CMK (cell line): ENCODE measurements around the gene RET.

Source experiments
- DNase-seq: peaks from one replicate; pipeline ENCODE4 v3.0.0-alpha.2; 2010; ENCODE audit warnings: low read depth

Gene RET

DNA sequence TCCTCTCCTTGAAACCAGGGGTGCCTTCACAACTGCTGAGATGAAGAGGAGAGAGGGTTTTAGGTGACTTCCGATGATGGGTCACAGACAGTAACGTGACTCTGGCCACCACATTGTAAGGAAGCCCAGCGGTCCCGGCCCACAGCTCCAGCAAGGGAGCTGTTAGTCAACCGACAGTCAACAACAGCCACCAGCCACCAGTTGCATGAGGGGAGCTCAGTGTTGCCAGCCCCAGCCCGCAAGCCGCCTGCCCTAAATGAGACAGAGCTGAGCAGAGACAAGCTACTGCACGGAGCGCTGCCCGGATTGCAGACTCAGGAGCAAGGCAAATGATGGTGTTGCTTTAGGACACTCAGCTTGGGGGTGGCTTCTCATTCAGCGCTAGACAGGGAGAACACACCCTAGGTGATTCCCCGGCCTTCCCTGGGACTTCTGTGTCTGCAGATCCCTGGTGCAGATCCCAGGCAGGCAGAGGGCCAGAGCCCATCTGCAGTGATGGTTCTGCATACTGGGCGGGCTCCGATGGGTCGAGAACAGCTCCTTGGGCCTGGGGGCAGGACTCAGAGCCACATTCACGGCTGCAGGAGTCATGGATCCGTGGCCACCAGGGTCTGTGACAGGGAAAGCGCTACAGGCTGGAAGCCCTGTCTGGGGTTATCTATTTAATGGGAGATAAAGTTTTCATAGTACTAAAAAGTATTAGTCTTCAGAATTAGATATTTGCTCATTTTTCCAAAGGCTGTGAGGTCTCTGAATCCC is 14.3 kb upstream of the RET start:
- DNase-seq: no peak

DNA sequence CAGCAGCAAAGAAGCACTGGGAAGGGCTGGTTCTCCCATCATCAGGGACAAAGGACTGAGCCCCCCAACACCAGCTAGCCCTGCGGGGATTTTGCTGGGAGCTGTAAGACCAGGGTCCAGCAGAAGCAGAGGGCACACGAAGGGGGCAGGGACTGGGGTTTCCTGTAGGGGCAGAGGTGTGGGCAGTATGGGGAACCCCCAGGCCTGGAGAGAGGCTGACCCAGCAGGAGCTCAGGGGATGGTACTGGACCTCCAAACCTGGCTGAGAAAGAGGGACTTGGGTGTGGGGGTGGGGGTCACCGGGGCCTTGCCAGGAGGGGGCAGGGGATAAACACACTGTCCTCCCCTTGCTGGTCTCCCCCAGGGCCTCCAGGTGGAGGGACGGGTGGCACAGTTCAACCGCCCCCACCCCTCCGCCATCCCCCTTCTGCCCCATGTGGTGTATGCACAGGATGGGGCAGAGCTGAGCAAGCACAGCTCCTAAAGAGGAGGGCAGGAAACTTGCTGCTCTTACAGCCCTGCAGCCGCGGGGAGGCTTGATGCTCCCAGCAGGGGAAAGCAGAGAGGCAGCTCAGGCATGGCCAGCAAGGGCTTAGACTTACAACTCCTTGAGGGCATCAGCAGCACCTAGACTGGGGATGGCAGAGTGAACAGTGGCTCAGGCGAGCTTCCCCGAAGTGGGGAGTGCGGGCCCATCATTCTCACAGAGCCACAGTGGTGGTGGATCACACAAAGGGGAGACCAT is 12.4 kb upstream of the RET start:
- no peak for DNase-seq

DNA sequence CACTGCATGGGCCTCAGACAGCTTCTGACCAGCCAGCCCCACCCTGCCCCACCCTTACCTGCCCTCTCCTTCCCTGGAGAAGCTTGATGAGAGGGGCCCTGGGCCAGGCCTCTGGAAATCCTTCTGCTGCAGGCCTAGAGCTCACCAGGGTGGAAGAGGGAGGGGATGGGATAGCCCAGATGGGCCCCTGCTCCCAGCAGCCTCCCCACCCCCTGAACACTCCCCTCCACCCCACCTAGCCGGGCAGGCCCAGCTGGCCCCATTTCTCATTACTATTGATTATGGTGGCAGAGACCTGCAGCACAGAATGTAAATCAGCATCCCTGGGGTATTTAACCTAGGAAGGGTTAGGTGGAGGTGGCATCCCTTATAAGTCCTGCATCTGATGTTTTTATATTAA is 11.6 kb upstream of the RET start:
- no peak for DNase-seq

DNA sequence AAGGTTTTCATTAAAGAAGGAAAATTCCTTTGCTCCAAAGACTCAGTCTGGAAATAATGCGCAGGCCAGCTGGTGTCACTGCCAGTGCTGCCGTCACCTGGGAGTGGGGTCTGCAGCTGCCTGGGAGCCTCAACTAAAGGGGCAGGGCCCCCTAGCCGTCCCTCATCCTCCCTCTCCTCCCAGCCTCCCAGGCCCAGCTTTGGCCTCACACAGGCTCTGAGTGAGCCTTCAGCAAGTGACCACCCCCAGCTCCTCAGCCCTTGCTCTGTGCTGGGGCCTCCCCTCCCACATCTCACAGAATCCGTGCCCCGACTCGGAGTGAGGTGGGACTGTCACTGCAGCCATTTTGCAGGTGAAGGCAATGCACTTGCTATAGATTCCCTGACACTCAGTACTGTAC is 11.1 kb upstream of the RET start:
- DNase-seq: no peak

DNA sequence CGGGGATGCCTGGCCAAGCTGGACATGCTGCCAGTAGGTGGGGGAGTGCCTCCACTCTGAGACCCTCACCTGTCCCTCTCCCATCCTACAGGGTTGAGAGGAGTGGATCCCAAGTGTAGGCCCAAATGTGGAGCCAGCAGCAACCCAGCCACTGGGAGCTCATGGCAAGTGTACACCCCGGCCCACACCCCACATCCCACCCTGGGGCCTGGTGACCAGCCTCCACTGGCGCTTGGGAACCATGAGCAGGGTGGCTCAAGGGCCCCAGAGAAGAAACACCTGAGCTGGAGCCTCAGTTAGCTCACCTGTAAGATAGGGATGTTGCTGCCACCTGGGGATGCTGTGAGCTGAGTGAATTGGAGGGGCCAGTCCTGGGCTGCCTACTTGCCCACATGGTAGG is 10.4 kb upstream of the RET start:
- no peak for DNase-seq

DNA sequence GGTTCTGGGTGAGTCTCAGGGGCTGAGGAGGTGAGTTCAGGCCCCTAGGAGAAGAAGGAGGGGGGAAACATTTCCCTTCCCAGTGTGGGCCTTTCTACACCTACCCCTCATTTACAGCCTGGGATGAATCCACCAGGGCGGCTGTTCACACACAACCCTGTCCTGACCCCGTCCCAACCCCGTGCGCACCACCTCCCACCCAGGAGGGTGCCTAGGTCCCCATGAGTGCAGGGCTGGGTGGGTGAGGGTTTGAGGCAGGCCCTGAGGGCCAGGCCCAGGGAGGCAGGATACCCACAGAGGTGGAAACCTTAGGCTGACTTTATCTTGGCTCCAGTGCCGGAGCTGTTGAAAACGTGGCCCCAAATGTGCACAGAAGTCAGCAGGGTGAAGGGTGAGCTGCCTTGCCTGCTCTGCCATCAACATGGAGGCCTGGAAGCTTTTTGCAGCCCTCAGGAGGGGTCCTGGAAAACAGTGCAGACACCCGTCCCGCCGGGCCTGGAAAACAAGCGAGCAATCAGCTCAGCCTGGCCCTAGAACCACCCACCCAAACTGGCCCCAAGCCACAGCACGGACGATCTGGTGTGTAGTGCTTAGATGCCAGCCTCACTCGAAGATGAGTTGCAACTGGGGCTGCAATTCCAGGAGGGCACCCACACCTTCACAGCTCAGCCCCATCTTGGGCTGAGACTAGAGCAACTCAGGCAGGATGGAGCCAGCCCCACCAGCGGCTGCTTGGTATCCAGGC is 9.3 kb upstream of the RET start:
- no peak for DNase-seq

DNA sequence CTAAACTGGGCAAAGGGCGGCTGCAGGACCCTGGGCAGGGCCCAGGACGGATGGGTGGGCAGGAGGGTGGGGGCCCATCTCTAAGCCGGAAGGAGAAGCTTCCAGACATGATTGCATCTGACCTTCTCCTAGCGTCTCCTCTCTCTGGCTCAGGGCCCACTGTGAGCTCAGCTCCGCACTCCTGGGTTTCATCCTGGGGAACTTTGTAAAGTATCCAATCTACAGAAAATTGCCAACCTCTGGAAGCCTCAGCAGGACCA is 8.8 kb upstream of the RET start:
- no peak for DNase-seq

DNA sequence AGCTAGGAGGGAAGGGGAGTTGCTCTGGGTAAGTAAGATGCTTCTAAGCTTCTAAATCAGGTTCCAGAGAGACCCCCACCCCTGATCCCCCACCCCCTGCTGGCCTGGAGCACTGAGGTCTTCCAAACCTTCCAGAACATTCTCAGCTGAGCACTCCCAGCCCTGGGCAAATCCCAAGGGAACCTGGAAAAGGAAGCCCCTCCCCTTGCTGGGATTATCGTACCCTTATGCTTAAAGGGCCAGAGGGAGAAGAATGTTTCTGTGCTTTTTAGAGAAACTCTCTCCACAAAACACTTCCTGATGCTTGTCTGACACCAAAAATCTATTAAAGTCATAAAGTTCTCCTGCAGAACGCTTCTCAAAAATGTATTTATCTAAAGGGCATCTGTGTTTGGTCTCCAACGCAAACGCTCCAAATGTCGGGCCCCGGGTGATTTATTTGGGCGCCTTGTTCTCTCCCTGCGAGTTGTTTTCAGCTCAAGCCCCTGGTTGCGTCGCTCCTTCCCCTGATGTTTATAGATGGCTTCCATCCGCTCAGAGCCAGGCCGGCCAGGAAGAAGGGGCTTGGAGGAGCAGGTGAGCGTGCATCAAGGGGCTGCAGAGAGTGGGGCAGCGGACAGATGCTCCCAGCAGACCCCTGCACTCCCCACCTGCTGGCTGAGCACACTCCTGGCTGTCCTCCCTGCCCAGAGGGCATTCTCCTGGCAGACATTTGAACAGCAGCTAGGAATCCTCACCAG is 8.2 kb upstream of the RET start:
- DNase-seq: no peak

DNA sequence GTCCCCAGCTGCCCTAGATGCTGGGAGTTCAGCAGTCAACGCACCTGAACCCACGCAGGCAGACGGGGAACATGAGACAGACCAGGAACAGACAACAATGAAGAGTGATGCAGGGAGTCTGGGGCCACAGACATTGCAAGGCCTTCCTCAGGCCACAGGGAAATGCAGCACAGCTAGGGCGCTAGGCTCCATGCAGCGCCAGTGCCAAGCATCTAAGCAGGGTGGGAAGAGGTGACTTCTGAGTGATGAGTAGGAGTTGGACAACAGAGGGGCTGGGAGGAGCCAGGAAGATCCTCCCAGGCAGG is 7.7 kb upstream of the RET start:
- DNase-seq: no peak

DNA sequence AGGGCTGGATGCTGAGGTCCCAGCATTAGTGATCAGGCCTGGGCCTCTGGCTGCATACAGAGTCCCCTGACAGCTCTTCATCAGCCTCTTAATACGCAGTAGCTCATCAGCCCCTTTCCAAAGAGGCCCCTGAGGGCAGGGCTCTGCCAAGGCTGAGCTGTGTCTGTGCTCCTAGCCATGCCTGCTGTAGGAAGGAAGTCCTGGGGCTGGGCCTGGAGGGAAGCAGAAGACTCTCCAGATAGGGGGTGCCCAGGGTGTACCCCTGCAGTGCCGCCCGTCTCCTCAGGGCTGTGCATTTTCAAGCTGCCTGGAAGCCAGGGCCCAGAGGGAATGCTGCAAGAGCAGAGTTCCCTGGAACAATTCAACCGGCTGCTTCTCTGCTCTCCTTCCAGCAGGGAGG is 7.3 kb upstream of the RET start:
- DNase-seq: no peak

DNA sequence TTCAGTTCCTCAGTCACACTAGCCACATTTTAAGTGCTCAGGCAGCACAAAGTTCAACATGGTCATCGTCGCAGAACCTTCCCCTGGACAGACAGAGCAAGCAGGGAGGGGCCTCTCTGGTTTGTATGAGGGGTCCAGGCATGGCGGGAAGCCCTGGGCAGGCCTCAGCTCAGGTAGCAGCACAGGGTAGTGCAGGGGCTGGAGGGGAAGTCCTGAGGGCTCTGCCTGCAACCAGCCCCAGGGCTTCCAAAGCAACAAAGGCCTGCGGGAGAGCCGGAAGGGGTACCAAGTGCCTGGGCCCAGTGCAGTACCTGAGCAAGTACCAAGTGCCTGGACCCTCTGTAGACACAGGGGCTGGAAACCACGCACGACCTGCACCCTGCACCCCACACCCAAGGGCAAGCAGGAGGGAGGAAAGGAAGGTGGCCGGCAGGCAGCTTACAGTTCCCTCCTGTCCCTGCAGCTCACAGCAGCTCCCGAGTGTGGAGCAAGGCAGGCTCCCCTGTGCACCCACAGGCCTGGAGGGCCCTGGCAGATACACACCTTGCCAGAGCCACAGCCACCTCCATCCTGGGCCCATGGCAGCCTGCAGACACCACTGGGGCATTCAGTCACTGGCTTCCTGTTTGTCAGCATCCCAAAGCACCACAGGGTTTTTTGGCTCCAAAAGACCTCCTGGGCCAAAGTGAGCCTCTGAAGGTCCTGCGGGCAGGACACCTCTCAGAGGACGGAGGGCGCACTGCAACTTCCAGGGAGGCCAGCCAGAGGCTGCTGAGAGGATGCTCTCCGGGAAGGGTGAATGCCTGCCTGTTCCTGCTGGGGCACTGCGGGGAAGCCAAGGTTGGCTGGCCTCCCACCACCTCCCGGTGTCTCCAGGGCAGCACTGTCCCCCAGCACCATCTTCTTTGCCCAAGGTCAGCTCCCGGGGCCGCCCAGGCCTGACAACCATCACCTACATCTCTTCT is 6.5 kb upstream of the RET start:
- no peak for DNase-seq

DNA sequence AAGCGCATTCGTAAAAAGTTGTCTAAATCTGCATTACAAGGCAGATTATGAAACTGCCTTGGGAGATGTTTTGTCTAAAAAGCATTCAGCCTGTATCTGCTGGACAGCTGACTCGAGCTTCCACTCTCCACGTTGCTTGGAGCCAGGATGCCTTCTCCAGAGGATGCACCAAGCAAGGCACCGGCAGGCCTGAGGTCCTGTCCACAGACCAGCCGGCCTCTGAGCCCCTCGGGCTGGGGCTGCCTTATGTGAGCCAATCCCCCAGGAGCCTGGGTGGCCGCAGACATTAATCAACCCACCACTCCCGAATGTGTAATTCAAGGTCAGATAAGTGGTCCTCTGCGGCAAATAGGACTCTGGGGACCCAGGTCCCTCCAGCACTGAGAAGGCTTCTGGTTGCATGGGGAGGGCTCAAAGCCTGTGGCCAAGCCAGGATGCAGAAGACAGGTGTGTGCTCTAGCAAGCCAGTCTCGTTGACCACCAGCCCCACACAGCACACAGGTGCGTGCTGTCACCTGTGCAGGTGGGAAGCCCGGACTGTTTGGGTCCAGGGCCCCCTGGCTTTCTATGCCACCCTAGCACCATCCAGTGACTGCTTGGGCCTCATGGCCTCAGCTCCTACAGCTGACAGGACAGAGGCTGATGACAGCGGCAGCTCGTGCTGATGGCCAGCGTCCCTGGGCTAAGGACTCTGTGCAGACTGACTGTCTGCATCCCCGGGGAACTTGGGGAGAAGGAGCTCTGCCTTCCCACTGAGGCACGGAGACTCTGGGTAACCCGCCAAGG is 4.8 kb upstream of the RET start:
- DNase-seq: no peak

DNA sequence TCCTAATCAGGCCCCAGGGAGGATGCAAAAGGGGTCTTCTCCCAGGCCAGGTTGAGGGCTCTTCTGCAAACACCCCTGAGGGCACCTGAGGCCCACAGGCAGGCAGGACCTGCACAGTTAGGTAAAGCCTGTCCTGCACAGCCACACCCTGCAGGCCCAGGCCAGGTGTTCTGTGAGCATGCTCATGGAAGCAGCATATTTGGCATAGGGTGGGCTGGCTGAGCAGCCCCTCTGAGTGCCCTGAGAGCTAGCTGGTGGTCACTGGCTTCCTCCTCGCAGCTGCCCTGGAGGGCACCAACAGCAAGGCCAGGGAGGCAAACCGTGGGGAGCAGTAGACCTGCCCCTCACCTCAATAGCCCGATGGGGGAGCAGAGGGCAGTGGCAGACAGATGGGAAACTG is 3.7 kb upstream of the RET start:
- no peak for DNase-seq

DNA sequence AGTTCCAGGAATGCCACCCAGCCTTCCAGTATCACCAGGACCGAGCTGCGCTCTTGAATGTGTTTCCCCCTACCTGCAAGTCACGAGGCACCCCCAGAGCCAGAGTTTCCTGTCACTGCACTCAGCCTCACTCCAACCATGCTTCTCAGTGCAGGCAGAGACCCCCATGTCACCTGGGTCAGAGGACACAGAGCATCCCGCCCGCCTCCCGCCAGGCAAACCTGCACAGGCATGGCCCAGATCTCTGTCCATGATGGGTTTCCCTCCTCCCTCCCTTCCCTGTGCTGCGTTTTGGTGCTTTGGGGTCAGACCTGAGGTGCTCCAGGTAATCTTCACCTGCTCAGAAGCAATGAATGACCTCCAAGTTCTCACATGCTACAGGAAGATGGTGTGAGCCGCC is 3.1 kb upstream of the RET start:
- DNase-seq: no peak

DNA sequence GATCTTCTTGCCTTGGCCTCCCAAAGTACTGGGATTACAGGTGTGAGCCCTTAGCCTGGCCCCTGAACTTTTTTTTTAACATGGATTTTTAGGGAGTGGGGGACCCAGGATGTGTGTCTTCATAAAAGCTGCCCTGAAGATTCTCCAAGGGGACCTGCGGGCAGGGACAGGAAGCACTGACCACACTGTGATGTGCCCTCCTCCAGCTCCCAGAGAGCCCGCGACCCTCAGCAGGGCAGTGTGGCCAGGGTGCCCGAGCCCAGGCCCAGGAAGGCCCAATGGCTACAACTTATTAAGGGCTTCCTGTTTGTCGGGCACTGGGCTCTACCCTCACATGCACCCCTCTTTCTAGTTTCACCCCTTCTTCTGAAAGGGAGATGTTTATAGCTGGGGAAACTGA is 2.5 kb upstream of the RET start:
- no peak for DNase-seq

DNA sequence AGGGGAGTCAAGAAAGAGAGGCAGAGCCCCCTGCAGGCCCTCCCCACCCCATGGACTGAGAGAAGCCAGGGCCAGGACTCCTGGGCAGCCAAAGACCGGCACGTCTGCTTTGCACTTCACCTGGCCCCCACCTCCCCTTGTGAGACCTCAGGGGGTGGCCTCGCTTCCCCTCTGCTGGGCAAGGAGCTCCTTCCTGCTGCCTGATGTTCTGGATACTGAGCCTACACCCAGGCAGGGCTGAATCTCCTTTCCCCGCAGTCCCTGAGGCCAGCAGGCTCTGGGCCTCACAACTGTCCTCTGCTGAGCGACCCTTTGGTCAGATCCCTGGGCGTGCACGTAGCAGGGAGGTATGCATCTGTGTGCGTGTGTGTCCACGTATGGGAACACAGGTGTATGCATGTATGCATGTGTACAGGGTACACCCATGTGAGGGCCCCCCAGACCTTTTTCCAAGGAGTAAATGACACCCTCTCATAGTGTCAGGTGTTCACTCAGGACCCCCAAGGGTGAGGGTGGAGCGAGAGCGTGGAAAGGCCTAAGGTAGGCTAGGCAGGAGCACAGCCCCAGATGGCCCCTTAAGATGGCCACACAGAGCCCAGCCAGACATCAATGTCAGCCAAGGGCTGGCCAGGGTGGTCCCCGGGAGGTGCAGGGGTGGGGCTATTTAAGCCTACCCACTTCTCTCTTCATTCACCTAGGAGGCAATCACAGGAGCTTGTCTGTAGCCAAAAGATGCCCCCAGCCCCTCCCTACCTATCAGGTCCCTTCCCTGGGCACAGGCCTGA is 1.9 kb upstream of the RET start:
- no peak for DNase-seq

DNA sequence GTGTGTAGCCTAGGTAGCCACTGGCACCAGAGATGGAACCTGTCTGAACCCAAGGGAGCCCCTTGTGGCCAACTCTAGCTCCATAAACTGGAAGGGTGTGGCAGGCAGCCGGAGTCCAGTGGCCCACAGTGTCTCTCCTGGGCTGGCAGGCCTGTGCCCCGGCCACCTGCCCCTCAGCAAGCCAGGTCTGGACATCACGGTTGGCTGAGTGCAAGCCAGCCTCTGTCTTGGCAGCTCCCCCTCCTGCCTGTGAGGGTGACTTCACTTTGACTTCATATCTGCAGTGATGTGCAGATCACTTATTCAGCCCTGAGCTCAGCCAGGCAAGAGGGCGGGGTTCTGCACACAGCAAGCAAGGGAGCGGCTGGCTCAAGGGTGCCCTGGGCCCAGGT is 1.3 kb upstream of the RET start:
- no peak for DNase-seq

DNA sequence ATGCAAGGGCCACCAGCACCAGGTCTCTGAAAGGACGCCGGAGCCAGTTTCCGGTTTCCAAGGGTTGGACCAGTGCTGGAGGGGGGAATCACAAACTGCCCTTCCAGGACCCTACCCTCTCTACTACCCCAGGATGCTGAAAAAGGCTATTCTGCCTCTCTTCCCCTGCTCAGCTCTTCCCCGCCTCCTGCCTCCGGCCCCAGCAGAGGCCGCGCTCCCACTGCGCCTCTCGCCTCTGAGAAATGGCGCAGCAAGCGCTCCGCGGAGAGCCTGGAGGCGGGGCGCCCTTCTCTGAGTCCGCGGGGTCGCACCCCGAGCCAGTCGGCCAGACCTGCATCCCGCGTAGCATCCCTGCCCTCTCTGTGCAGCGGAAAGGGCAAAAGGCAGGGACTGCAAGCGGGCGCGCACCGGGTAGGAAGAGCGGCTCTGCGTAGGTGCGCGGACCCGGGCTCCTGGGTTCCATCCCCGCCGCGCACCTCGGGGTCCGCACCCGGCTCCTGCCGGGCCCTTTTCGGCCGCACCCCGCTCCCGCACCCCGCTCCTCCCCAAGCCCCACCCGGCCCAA is 476 bp upstream of the RET start:
- no peak for DNase-seq

DNA sequence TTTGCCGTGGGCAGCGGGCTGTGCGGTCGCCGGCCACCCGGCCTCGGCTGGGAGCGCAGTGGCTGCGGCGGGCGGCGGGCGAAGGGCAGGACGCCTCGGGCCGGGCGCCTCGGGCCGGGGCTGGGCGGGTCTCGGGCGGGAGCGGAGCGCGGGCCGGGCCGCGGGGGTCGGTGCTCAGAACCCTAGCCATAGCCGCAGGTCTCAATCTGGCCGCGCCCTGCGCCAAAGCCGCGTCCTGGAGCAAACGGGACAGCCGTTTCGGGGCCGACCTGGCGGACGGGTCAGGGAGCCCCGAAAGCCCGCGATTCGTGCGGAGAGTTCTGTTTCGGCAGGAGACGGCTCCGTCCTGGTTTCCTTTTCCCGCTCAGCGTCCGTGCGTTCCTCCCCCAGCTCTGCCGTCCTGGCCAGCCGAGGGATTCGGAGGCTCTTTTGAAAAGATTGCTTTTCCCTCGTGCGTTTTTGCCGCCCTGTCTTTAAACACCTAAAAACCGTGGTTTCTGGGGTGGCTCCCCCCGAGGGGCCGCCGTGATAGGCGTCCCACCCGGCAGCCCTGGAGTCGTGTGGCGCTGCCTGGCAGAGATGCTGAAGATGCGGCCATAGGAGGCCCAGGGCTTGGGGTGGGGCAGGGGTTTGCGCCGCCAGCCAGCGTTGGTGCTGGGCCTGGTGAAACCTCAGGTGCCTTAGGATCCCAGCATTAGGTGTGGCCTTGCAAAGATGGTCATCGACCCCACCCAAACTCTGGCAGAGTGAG is 727 bp downstream of the RET start:
- DNase-seq: no peak
